Breast epithelium (tissue), 4 donors: ENCODE results near the gene TTLL11. TPM values are rescaled to one million over a fixed set of nuclear protein-coding genes. Genes with fewer than 3 reads are reported as not detected.

Source experiments
- DNase-seq, 2 donors: peaks; one replicate each; pipeline ENCODE4 v3.0.0-alpha.2; 2019; ENCODE audit warnings: low spot score in 2 of 2
- H3K27ac ChIP-seq, 2 donors: fragments of 200-600 bp; sonication (generic) in 1 of 2; one replicate each; pipeline ENCODE4 v1.5.1; 2016 to 2019; ENCODE audit warnings: mild to moderate bottlenecking in 1 of 2
- H3K27me3 ChIP-seq, 2 donors: fragments of 200-600 bp; sonication (generic) in 1 of 2; one replicate each; pipeline versions ENCODE4 v1.5.1 to v1.6.0; 2017 to 2019; ENCODE audit warnings: control low read depth in 1 of 2, mild to moderate bottlenecking in 1 of 2
- H3K36me3 ChIP-seq: fragments of 200-600 bp; one replicate; pipeline ENCODE4 v1.5.1; 2019
- H3K4me1 ChIP-seq, 2 donors: fragments of 200-600 bp; sonication (generic); one replicate each; pipeline ENCODE4 v1.5.1; 2016 to 2019; ENCODE audit warnings: control low read depth in 1 of 2
- H3K4me3 ChIP-seq, 3 donors: fragments of 200-600 bp; sonication (generic); 1 replicate in 2 of 3; 2 replicates in 1 of 3; pipeline ENCODE4 v1.5.1; 2016 to 2019; ENCODE audit warnings: mild to moderate bottlenecking in 3 of 3, moderate library complexity in 2 of 3
- H3K9me3 ChIP-seq, 2 donors: fragments of 200-600 bp; sonication (generic) in 1 of 2; one replicate each; pipeline ENCODE4 v1.5.1; 2016 to 2019; ENCODE audit warnings: control low read depth in 1 of 2
- CTCF ChIP-seq, 3 donors: fragments of 450-650 bp; IDR thresholded peaks; one replicate each; pipeline ENCODE4 v1.5.1; 2016 to 2017; ENCODE audit warnings: antibody characterized with exemption in 3 of 3, mild to moderate bottlenecking in 3 of 3, moderate library complexity in 3 of 3
- POLR2A ChIP-seq: fragments of 450-650 bp; IDR thresholded peaks from one replicate; pipeline ENCODE4 v1.6.1; 2016; ENCODE audit warnings: antibody characterized with exemption, mild to moderate bottlenecking, moderate library complexity
- POLR2AphosphoS5 ChIP-seq, 3 donors: sonication (generic); formaldehyde crosslinking; IDR thresholded peaks; one replicate each; pipeline ENCODE4 v1.6.1; 2017; ENCODE audit warnings: antibody characterized with exemption in 3 of 3
- intact Hi-C: fragments of 100-400 bp; cut with DNase I; formaldehyde crosslinking; loops from one replicate; pipeline ENCODE4 v1.15.1; 2023; ENCODE audit warnings: low total_unique reads
- total RNA-seq, 3 donors: library from RNA; depleted of rRNA; stranded (reverse); fragments of >200 nt; gene quantifications; one replicate each; pipeline ENCODE4 v1.1.0, GENCODE V29; 2016

Gene TTLL11
- total RNA-seq, 3 donors from 2014 or later = 9.0 to 12.1 (median 10.0) TPM

DNA sequence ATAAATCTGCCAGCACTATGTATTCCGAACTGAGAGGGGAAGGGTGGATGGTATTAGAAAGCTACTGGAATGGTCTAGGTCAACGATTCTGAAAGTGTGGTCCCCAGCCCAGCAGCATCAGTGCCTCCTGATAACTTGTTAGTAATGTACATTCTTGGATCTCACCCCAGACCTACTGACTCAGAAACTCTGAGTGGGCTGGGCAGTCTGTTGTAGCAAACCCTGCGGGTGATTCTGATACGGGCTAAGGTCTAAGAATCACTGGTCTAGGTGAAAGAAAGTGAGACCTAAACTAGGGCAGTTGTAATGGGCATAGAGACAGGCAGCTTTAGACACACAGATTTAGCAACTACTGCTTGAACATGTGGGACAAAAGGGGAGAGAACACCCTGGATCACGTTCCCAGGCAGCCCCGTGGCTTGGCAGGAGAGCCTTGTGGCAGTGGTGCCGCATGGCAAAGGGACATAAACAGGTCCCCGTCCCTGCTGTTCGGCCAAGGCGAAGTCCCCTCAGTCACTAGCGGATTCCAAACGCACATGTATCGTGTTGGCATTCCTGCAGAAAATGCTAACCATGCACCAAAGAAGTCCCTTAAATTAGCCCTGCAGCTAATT is 216.3 kb downstream of the TTLL11 start:
- H3K27me3 ChIP-seq = no peaks in the 10 kb centered on the region
- H3K27ac ChIP-seq = no peak overlapping the region
- H3K4me3 ChIP-seq = no peak overlapping the region
- DNase-seq = no peak
- TF ChIP-seq POLR2A (no peak), POLR2AphosphoS5 (IDR thresholded peaks at IDR 0.05) (no peak), CTCF (IDR thresholded peaks at IDR 0.05) (no peak)
- no peaks in the 10 kb centered on the region for H3K4me1 ChIP-seq
- H3K36me3 ChIP-seq = no peaks in the 10 kb centered on the region
- intact Hi-C loops = no loop called here
- H3K9me3 ChIP-seq = no peaks in the 10 kb centered on the region

DNA sequence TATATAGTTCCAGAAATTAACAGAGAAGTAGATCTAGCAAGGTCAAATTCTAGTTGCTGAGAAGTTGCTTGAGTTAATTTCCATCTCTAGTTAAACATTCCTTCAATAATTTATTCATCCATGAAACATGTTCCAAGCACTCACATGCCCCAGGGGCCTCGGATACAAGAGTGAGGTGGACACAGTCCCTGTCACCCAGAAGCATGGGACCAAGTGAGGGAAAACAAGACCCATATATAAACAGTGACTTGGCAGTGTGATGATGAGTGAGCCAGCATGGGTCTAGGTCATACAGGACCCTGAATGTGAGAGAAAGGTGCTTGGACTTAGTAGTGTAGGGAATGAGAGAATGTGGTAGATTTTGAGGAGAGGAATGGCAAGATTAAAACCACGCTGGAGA is 216.9 kb downstream of the TTLL11 start:
- no peak for DNase-seq
- intact Hi-C loops = no loop called here
- H3K36me3 ChIP-seq = no peaks in the 10 kb centered on the region
- TF ChIP-seq POLR2A (no peak), CTCF (IDR thresholded peaks at IDR 0.05) (no peak), POLR2AphosphoS5 (IDR thresholded peaks at IDR 0.05) (no peak)
- no peaks in the 10 kb centered on the region for H3K4me1 ChIP-seq
- no peak overlapping the region for H3K27ac ChIP-seq
- H3K4me3 ChIP-seq = no peak overlapping the region
- H3K9me3 ChIP-seq = no peaks in the 10 kb centered on the region
- H3K27me3 ChIP-seq = no peaks in the 10 kb centered on the region

DNA sequence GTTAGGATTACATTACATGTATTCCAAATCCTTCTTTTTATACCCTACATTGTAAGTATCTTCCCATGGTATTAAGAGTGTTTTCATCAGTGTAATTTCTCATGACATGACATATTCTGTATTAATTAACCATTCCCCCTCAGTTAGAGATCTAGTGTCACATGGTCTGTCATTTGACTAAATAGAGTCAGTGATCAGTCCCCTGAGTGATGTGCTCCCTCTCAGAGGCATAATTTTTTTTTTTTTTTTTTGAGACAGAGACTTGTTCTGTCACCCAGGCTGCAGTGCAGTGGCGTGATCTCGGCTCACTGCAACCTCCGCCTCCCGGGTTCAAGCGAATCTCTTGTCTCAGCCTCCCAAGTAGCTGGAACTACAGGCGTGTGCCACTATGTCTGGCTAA is 218.6 kb downstream of the TTLL11 start:
- no peak overlapping the region for H3K27ac ChIP-seq
- intact Hi-C loops = no loop called here
- no peak for TF ChIP-seq CTCF (IDR thresholded peaks at IDR 0.05)
- no peak for TF ChIP-seq POLR2AphosphoS5 (IDR thresholded peaks at IDR 0.05)
- TF ChIP-seq POLR2A = no peak
- H3K4me3 ChIP-seq = no peak overlapping the region
- no peaks in the 10 kb centered on the region for H3K36me3 ChIP-seq
- H3K4me1 ChIP-seq = no peaks in the 10 kb centered on the region
- no peaks in the 10 kb centered on the region for H3K9me3 ChIP-seq
- DNase-seq = no peak
- no peaks in the 10 kb centered on the region for H3K27me3 ChIP-seq

DNA sequence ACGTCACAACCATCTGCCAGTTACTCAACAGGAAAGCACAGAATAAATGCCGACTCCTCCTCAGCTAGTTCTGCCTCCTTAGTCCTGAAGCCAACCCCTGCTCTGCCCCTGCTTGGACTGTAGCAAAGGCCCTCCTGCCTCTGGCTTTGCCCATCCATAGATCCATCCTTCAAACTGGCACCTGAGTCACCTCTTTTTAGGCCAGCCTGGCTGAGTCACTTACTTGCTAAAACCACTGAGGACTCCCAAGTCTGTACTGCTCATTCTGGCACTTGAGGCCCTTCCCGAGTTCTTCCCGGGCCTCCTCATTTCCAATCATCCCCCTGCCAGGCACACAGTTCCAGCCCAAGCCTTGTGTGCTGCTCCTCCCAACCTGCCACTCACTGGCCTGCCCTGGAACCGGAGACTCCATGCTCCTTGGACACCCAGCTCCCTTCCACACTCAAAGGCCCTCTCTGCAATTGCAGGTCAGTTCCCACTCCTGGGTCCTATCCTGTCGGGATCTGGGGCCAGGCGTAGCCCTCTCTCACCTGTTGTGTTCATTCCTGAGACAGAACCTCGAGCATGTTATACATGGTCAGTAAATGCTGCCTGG is 221.6 kb downstream of the TTLL11 start:
- no peak for DNase-seq
- Histone ChIP-seq H3K9me3 (no peaks in the 10 kb centered on the region), H3K4me3 (no peak overlapping the region), H3K27me3 (no peaks in the 10 kb centered on the region), H3K36me3 (no peaks in the 10 kb centered on the region), H3K27ac (no peak overlapping the region), H3K4me1 (no peaks in the 10 kb centered on the region)
- intact Hi-C loops = no loop called here
- TF ChIP-seq POLR2A = no peak
- TF ChIP-seq POLR2AphosphoS5 (IDR thresholded peaks at IDR 0.05) = no peak
- TF ChIP-seq CTCF (IDR thresholded peaks at IDR 0.05) = no peak

GRCh38 chr9:121870271-121870670 is 222.8 kb downstream of the TTLL11 start:
- intact Hi-C loops = no loop called here
- H3K27ac ChIP-seq = no peak overlapping the region
- H3K4me1 ChIP-seq = no peaks in the 10 kb centered on the region
- DNase-seq = peak in 1 of 2 donors; percentile 8
- TF ChIP-seq POLR2AphosphoS5 (IDR thresholded peaks at IDR 0.05) = no peak
- TF ChIP-seq POLR2A = no peak
- TF ChIP-seq CTCF (IDR thresholded peaks at IDR 0.05) = no peak
- H3K27me3 ChIP-seq = no peaks in the 10 kb centered on the region
- H3K9me3 ChIP-seq = no peaks in the 10 kb centered on the region
- H3K36me3 ChIP-seq = no peaks in the 10 kb centered on the region
- no peak overlapping the region for H3K4me3 ChIP-seq
